Stimulated activated CD4-positive, alpha-beta T cell treated with anti-CD3 and anti-CD28 coated beads, TNF-alpha, amount 100 ng/mL, for 4 hours (primary cell): ENCODE measurements around the gene ITIH3.

Experiments used
- DNase-seq, 3 experiments: peaks; one replicate each; pipeline ENCODE4 v3.0.0-alpha.2; 2020; ENCODE audit warnings: low read depth in 3 of 3

ITIH3 gene

DNA sequence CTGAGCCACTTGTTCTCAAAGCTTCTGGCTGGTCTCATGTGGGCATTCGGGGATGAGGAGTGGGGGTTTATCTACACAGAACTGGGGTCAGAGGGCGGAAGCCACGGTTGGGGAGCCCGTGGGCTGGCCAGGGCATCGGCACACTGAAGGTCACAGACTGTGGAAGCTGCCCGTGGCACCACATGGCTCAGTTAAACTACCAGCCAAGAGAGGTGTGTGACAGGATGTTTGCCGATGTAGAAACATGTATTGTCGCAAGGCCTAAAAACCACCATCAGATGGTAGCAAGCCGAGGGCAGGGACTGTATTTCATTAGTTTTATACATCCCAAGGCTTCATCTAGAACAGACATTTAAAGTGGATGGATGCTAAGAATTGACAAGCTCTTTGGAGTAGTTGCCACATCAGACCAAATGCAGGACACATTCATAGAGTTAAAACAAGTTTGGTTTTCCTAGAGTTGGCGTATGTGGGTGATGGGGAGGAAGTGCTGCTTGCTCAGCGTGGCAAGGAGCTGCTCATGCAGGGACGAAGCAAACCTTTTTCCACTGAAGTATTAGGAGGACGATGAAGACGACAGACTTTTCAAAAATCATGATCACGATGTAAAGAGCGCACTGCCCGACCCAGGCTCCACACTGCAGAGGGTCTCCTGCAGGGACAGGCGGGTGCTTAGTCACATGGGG, 49.8 kb downstream of the ITIH3 start:
- no peak for DNase-seq

DNA sequence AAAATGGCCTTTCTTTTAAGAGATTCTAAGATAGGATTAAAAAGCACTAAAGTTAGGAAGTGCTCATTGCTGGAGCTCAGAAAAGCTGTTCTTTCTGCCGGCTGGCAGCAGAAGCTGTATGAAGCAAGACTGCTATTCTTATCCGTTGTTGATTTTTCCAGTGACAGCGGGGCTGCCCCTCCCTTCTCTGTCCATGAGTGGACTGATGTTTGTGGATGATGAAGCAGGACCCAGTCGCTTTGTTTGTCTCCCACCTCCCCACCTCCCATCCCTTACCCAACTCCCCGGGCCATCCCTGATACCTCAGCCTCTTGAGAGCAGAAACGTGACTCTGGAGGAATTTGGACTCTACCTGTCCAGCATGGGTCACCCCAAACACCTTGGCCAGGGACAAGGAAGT, 50.6 kb downstream of the ITIH3 start:
- no peak for DNase-seq

DNA sequence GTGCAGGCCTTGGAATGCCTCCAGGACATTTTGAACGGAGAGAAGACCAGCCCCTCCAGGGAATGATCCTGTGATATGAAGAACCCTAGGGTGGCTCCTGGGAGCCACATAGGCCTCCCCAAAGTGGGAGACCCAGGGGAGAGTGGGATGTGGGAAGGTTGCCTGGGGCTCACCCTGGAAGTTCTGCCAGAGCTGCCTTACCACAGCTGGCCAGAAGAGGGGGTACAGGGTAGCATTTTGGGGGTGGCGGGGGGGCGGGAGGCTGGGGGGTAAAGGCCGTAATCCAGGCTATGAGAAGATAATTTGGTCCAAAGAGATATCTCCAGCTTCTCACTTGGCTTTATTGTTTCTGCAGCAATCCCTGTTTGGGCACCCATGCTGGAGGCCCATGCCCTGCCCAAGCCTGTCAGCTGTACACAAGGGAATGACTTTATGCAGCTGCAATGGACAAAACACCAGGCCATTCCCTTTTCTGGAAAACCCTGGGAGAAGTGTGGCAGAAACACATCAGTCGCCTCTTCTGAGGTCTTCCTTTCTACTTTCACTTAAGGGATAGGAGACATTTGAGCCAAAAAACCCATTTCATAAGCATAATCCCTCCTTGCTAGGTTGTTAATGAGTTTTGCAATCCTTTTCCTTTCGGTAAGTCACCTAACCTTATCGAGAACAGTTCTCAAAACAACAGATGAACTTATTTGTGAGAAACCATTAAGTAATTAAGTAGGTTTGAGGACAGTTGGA, 51.3 kb downstream of the ITIH3 start:
- no peak for DNase-seq

DNA sequence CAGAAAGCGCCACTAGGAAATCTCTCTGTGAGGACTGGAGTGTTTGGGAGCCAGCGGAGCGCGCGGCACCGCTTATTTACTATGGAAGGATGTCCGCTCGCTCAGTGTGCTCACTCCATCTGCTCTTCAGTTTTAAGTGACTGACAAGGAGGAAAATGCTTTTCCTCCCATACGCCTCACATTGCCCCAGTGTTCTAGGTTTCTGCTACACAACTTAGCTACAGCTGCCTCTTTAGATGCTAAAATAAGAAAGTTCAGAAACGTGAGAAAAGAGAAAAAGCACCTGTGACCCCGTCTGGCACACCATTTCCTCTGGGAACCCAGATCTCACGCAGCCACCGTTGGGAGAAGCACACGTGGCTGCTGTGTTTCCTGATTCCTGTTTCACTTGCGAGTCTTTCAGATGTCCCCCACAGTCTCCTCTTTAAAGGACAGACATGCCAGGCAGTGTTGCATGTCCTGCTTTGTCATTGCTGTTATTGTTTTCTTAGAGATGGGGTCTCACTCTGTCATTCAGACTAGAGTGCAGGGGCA, 51.9 kb downstream of the ITIH3 start:
- no peak for DNase-seq

DNA sequence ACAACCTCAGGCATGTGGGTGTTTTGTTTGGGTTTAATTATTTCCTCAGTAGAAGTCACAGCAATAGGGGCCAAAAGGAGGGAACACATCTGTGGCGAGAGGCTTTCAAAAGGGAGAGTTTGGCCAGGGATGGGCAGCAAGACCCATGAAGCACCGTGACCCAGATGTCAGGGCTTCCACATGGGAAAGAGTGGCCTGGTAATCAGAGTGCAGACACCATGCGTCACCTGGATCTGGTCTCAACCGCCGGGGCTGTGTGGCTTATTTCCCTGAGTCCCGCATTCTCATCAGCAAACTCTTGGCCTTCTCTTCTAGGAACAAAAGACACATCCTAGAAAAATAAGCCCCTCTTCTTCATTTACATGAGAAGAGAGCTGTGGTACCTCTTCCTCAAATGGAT, 52.6 kb downstream of the ITIH3 start:
- DNase-seq: no peak

DNA sequence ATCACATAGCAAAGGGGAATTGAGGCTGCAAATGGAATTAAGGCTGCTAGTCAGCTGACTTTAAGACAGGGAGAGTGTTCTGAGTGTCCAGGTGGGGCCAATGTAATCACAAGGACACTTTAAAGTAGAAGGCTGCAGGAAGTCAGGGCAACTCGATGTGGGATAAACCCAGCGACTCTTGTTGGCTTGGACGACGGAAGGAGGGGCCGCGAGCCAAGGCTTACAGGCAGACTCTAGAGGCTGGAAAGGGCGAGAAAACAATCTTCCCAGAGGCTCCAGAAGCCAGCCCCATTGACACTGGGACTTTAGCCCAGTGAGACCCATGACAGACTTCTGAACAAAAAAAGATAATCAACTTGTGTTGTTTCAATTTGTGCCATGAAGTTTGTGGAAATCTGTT, 53.1 kb downstream of the ITIH3 start:
- DNase-seq: no peak

DNA sequence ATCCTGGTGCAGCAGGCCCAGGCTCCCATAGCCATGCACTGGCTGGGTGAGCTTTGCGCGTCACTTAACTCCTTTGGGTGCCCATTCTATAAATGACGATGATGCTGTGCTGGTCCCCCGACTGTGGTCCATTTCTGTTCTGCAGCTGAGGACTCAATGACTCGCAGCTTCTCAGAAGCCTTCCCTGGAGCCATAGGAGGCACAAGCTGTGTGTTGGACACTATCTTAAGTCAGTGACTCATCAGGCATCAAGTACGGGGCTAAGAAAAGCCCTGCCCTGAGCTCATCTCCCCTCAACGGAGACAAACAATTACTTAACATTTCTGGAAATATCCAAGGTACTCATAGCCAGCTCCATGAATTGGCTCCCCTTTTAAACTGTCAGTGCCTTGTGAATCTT, 54.0 kb downstream of the ITIH3 start:
- no peak for DNase-seq

DNA sequence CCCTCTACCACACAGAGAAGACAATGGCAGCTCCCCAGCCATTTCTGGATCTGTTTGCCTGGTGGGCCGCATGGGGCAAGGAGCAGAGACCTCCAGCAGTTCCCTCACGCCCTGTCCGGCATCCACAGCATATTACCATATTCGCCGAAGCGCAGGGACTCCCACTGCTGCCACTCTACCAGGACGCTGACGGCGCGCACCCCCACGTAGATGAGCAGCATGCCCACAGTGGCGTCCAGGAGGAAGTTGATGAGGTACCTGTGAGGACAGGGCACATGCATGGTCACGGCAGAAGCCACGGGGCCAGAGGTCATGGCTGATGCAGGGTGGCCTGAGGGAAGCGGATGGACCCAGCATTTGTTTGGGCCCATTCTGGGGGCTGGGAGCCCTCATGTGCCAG, 55.1 kb downstream of the ITIH3 start:
- DNase-seq: no peak

DNA sequence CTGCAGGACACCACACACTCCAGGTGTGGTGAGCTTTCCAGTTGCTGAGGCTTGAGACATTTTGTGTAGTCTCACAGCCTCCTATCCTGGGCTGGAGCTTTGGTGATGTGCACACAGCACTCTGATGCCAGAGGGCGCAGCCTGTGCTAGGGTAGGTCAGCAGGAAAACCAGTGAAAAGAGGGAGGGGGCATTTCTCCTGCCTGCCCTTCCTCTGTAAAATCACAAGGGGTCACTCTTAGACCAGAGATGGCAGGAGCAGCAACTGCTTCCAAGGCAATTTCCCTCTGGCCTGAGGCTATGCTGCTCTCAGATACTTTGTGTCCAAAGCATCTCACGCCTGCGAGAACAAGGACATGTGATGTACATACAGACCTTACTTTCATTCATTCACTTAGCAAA, 56.8 kb downstream of the ITIH3 start:
- no peak for DNase-seq

DNA sequence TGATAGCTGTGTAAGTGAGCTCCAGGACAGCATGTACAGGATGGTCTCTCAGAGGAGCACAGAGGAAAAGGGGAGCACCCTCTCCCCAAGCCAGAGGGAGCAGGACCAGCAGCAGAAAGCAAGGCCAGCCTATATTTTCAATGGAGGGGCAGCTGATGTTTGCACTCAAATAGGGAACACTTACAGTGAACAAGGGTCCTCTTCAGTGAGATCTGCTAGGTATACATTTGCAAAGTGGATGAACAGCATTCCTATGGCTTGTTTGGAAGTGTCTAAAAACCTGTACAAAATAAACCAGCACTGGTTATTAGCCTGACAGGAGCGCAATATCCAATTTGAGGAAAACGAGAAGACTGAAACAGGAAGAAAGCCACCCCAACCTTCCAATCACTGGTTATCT, 57.8 kb downstream of the ITIH3 start:
- no peak for DNase-seq

DNA sequence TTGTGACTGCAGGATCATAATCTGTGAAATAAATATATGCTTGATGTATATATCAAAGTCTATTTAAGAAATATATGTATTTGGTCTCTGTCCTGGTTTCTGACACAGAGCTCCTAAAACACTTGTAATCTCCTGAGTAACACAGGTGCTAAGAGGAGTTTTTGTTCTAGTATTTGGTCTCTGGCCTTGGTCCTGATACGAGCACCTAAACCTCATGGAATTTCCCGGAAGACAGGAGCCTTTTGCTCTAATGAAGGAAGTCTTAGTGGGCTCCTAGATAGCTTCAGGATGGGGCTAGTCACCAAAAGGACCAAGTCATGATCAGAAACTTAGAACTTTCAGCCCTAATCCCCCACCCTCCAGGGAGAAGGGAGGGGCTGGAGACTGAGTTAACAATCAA, 59.4 kb downstream of the ITIH3 start:
- DNase-seq: no peak

DNA sequence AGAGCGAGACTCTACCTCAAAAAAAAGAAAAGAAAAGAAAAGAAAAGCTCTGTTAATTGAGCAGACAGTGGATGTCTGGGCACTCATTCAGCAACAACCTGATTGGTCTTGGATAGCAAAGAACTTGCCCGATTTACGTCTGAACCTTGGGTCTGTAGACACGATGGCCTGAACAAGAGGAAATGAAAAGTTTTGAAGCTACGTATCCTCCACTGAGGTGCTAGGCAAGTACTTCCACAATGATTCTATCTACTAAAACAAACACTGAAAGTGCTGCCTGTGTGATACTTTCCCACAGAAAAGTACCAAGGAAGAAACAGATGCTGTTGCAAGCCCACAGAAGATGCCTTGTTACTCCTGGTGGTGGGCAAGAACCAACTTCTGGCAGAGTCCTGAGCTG, 62.1 kb downstream of the ITIH3 start:
- no peak for DNase-seq

DNA sequence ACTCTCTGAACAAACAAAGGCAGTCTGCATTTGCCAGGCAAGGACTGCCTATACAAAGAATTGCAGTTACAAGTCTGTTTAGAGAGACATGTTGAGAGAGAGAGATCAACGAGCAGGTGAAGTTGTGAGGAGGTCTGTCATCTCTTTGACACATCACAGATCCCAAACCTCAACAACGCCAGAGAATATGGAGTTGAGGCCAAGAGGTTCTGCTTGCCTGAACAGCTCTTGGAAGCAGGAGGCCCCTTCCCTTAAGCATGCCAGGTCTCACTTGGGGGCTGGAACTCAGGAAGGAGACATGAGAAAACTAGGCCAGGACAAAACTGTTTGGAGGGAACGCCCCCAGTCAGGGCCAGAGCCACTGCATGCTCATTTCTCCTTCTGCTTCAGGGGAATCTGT, 62.5 kb downstream of the ITIH3 start:
- no peak for DNase-seq

DNA sequence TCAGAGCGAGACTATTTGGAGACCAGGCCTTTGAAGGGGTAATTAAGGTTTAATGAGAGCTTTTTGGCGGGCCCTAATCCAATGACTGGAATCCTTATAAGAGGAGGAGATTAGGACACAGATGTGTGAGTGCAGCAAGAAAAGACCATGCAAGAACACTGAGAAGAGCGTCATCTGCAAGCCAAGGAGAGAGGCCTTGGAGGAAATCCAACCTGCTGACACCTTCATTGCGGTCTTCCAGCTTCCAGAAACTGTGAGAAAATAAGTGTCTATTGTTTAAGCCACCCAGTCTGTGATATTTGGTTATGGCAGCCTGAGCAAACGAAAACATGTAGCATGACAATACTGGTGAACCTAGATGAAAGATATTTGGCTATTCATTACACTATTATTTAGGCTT, 63.3 kb downstream of the ITIH3 start:
- DNase-seq: no peak
